ENCODE results near the gene SIM1.

Gene SIM1

GRCh38 chr6:100460650-100461204, 4.0 kb downstream of the SIM1 start:
- in situ Hi-C loops (cut with HindIII; ENCODE audit: low pct_ligation_motif_present, low pct_unique_long_range_greater_than_20kb, low sequenced_read_pairs), result loop anchor here (25.0 kb wide), 1 partner anchor 348 kb away; no protein-coding TSS in a partner anchor
- DNase-seq, result peak; percentile 67

- in situ Hi-C loops (cut with HindIII; ENCODE audit: low pct_ligation_motif_present, low pct_unique_long_range_greater_than_20kb, low sequenced_read_pairs), result loop anchor here (25.0 kb wide), 1 partner anchor 347 kb away; no protein-coding TSS in a partner anchor
Measured at GRCh38 chr6:100459592-100460184, 5.0 kb downstream of the SIM1 start.

GRCh38 chr6:100458841-100459591, 5.7 kb downstream of the SIM1 start:
- in situ Hi-C loops (cut with HindIII; ENCODE audit: low pct_ligation_motif_present, low pct_unique_long_range_greater_than_20kb, low sequenced_read_pairs), result loop anchor here (25.0 kb wide), 1 partner anchor 347 kb away; no protein-coding TSS in a partner anchor
- peak; percentile 13 for DNase-seq

More at GRCh38 chr6:100459592-100460184, 5.0 kb downstream of the SIM1 start:
- no peak for DNase-seq

DNA sequence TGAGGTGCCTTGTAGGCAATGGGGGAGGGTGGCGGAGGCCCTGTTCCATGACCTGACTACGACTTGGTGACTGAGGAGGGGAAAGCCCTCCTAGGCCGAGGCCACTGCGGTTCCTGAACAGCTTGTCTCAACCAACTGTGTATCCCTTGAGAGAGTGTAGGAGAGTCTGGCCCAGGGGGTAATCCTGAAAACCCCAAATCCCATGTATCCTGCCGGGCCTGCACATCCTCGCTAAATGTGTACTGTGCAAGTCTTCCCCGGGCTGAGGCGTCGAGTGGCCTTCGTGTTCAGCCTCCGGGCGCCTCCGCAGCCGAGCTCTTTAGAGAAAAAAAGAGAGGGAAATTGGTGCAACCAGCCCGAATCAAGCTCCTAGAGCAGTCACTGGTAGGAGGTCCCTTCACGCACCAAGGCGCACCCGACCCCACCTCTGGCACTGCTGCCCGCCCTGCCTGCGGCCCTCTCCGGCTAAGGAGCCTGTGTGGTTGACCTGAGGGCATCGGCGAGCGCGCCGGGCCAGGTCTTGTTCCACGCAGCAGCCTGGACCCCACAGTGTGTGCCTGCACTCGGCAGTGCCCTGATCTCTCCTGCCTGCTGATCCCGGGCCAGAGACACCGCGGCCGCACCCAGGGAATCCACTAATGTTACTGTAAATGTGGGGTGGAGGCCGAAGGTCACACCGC, 7.3 kb downstream of the SIM1 start:
- in situ Hi-C loops (cut with HindIII; ENCODE audit: low pct_ligation_motif_present, low pct_unique_long_range_greater_than_20kb, low sequenced_read_pairs), result loop anchor here (25.0 kb wide), 1 partner anchor 345 kb away; no protein-coding TSS in a partner anchor
- peak; percentile 52 for DNase-seq

DNA sequence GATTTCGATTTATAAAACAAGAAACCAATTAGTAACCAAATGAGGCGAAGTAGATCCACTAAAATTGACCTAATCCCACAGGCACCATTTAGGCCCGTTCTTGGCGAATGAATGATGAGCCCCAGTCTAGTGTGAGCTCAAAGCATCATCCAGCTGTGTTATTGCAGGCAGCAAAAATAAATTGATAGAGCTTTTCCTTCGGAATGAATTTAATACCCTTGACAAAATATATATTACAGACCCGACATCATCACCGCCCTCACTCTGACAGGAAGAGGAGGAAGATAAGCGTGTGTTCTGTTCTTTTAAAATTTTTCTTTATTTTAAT, 7.8 kb downstream of the SIM1 start:
- in situ Hi-C loops (cut with HindIII; ENCODE audit: low pct_ligation_motif_present, low pct_unique_long_range_greater_than_20kb, low sequenced_read_pairs), result loop anchor here (25.0 kb wide), 1 partner anchor 345 kb away; no protein-coding TSS in a partner anchor
- DNase-seq, result no peak

GRCh38 chr6:100456141-100456907, 8.4 kb downstream of the SIM1 start:
- DNase-seq, result no peak
- in situ Hi-C loops (cut with HindIII; ENCODE audit: low pct_ligation_motif_present, low pct_unique_long_range_greater_than_20kb, low sequenced_read_pairs), result loop anchor here (25.0 kb wide), 1 partner anchor 344 kb away; no protein-coding TSS in a partner anchor

DNA sequence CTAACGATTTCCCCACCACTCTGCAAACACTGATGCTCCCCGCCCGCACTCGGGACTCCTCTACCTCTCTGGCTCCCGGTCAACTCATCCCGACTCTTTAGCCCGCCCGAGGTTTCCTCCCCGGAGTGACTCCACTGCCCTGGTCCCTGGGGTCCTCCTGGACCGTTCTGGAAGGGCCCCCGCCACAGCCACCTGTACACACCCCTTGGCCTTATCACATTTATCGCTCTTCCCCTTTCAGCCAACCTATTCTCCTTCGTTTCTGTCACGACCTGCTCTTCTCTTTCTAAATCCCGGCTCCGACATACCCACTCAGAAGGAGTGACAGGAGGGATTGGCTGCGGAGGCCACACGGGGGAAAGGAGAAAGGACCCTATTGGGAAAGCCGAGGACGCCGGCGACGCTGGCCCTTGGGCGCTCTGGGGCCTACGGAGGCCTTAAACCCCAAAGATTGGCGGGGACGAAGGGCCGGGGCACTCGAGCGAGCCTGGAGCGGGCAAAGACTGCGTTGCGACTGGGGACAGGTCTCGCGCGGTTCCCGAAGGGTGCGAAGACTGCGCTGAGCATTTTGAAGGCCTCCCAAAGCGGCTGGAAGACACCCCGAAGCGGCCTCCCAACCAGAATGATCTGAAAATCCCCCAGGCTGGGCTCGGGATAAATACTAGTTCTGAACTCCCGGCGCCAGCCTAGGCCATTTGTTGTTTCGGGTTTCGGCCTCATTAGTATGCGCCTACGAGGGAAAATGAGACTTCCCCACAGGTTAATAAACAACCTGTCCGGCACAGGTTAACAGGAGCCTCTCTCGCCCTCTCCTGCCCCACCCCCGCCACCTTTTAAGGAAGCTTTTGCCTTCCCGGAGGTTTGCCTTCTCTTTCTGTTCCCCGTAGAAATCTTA, 9.2 kb downstream of the SIM1 start:
- DNase-seq, result peak; percentile 86
- in situ Hi-C loops (cut with HindIII; ENCODE audit: low pct_ligation_motif_present, low pct_unique_long_range_greater_than_20kb, low sequenced_read_pairs), result loop anchor here (25.0 kb wide), 1 partner anchor 343 kb away; no protein-coding TSS in a partner anchor

GRCh38 chr6:100454551-100455229, 10.0 kb downstream of the SIM1 start:
- peak; percentile 4 for DNase-seq
- in situ Hi-C loops (cut with HindIII; ENCODE audit: low pct_ligation_motif_present, low pct_unique_long_range_greater_than_20kb, low sequenced_read_pairs), result loop anchor here (25.0 kb wide), 1 partner anchor 342 kb away; no protein-coding TSS in a partner anchor

GRCh38 chr6:100453701-100454521, 10.8 kb downstream of the SIM1 start:
- in situ Hi-C loops (cut with HindIII; ENCODE audit: low pct_ligation_motif_present, low pct_unique_long_range_greater_than_20kb, low sequenced_read_pairs), result loop anchor here (25.0 kb wide), 1 partner anchor 342 kb away; no protein-coding TSS in a partner anchor
- peak; percentile 76 for DNase-seq

- DNase-seq, result no peak
- in situ Hi-C loops (cut with HindIII; ENCODE audit: low pct_ligation_motif_present, low pct_unique_long_range_greater_than_20kb, low sequenced_read_pairs), result loop anchor here (25.0 kb wide), 1 partner anchor 341 kb away; no protein-coding TSS in a partner anchor
Measured at GRCh38 chr6:100452998-100453397, 11.7 kb downstream of the SIM1 start.

DNA sequence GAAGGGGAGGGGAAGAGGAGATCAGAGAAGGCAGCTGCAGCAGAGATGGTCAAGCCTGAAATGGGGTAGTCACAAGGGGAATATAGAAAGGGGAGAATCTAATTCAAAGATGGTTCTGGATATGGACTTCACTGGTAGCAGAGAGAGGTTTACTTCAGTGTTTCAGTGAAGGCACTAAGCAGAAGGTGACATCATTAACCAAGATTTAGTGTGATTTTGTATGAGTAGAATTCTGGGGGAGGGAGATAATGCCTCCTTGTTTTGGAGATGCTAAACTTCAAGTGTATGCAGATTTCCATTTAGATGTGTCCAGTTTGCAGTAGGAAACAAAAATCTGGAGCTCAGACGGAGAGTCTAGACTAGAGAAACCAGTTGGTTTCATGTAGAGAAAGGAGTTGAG, 13.1 kb downstream of the SIM1 start:
- no peak for DNase-seq
- in situ Hi-C loops (cut with HindIII; ENCODE audit: low pct_ligation_motif_present, low pct_unique_long_range_greater_than_20kb, low sequenced_read_pairs), result loop anchor here (25.0 kb wide), 1 partner anchor 339 kb away; no protein-coding TSS in a partner anchor

GRCh38 chr6:100449239-100449691, 15.5 kb downstream of the SIM1 start:
- in situ Hi-C loops (cut with HindIII; ENCODE audit: low pct_ligation_motif_present, low pct_unique_long_range_greater_than_20kb, low sequenced_read_pairs), result no loop called here
- DNase-seq, result no peak

DNA sequence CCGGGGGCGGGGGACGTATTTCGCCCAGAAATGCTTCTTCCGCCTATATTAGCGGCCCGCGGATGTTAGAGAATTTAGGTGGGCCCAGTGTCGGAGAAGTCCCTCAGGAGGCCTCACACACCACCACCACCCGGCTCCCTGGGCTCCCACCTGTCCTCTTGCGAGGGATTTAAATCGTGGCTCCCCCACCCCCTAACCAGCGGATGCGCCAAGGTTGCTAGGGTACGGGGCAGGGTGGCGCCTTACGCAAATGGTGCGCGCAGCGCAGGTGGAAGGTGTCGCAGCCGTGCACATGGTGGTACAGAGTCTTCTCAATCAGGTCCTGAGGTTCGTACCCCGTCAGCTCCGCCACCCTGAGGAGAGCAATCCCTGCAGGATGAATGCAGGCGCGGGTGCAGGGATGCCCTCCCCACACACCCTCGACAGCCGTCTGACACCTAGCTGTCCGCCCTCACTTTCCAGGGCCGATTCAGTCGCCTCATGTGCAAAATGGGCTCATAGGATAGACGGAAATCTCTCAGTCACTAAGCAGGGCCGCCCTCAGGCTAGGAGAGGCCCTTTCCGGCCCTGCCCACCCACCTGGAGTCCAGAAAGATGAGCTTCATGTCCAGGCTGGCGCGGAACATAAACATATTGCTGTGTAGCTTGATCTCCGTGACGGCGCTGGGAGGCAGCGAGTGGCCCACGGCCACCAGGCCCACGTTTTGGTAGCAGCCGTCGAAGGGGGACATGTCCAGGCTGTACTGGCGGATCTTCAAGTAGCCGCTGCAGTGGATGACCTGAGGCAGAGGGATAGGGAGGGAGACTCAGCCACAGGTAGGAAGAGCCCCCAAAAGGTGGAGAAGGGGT, 16.6 kb downstream of the SIM1 start:
- in situ Hi-C loops (cut with HindIII; ENCODE audit: low pct_ligation_motif_present, low pct_unique_long_range_greater_than_20kb, low sequenced_read_pairs), result no loop called here
- DNase-seq, result no peak

- in situ Hi-C loops (cut with HindIII; ENCODE audit: low pct_ligation_motif_present, low pct_unique_long_range_greater_than_20kb, low sequenced_read_pairs), result no loop called here
- no peak for DNase-seq
Measured at GRCh38 chr6:100447081-100447899, 17.4 kb downstream of the SIM1 start.

All from ACHN (cell line).